ENCODE data around the gene YBEY.
"Not testable (repeated sequence)": the region's sequence is repeated elsewhere in the genome, so short reads cannot be mapped to it uniquely, and the experiment has no call there.

The YBEY gene

DNA sequence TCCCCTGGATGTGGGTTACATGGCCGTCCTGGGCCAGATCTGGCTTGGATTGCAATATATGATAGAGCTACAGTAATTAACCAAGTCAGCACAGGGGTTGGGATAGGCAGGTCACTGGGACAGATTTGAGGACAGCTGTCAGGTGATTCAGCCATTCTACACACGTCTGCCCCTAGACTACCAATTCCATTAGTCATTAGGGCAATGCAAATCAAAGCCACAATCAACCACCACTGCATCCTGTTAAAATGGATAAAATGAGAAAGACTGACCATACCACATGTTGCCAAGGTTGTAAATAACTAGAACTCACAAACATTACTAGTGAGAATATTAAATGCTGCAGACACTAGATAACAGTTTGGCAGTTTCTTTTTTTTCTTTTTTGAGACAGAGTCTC is 21.5 kb downstream of the YBEY start:
- DNase-seq, result no peak

DNA sequence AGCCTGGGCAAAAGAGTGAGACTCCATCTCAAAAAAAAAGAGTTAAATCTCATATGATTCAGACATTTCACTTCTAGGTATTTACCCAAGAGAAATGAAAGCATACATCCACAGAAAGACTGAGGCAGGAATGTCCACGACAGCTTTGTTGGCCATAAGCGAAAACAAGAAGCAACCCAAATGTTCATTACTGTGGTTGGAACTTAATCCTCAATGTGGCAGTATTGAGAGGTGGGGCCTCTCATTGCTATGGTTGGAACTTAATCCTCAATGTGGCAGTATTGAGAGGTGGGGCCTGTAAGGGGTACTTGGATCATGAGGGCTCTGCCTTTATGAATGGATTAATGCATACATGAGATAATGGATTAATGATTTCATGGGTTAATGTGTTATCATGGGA is 22.3 kb downstream of the YBEY start:
- no peak for DNase-seq

DNA sequence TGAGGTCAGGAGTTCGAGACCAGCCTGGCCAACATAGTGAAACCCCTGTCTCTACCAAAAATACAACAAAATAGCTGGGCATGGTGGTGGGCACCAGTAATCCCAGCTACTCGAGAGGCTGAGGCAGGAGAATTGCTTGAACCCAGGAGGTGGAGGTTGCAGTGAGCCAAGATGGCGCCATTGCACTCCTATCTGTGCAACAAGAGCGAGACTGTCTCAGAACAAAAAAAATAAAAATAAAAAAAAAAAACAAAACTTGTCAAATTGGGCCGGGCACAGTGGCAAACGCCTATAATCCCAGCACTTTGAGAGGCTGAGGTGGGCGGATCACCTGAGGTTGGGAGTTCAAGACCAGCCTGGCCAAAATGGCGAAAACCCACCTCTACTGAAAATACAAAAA is 24.1 kb downstream of the YBEY start:
- DNase-seq, result not testable (repeated sequence)

DNA sequence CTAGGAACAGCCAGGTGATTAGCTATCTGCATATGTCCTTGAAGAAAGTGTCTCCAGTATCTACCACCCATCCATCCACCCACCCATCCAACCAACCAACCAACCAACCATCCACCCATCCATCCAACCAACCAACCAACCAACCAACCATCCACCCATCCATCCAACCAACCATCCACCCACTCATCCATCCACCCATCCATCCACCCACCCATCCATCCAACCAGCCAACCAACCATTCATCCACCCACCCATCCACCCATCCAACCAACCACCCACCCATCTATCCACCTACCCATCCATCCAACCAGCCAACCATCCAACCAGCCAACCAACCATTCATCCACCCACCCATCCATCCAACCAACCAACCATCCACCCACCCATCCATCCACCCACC is 25.4 kb downstream of the YBEY start:
- no peak for DNase-seq

DNA sequence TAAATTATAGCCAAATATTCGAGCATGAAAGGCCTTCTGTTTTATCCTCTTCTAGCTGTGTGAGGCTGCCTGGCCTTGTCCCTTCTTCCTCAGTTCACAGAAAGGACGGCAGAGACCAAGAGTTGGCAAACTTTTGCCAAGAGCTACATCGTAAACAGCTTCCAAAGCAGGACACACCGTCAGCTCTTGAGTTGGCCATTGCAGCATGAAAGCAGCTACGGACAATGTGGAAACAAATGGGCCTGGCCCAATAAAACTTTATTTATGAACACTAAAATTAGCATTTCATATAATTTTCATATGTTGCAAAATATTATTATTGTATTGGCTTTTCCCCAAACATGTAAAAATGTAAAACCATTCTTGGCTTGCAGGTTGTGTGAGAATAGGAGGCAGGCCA is 26.8 kb downstream of the YBEY start:
- DNase-seq, result no peak

DNA sequence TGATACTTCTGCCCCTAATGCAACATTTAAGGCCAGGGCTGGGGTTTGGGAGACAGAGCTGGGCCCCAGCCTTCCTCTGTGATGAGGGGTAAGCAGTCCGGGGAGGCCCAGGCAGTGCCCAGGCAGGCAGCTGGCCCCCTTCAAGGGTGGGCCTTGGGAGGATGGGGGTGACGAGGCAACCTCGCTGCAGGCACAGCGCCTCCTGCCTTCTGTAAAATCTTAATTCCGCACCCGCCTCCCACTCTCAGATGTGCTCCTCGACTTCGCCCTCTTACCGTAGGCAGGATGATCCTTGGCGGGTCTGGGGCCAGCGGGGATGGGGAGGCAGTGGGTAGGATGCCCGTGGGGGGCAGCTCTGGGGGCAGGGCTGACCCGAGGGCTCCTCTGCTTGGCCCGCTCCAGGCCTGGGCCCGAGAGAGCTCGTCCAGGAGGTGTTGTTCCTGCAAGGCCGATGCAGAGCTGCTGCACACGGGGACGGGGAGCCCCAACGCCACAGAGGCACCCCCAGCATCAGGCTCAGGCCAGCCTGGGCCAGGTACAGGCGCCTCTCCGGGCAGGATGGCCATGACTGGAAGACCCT is 28.4 kb downstream of the YBEY start:
- DNase-seq, result no peak

DNA sequence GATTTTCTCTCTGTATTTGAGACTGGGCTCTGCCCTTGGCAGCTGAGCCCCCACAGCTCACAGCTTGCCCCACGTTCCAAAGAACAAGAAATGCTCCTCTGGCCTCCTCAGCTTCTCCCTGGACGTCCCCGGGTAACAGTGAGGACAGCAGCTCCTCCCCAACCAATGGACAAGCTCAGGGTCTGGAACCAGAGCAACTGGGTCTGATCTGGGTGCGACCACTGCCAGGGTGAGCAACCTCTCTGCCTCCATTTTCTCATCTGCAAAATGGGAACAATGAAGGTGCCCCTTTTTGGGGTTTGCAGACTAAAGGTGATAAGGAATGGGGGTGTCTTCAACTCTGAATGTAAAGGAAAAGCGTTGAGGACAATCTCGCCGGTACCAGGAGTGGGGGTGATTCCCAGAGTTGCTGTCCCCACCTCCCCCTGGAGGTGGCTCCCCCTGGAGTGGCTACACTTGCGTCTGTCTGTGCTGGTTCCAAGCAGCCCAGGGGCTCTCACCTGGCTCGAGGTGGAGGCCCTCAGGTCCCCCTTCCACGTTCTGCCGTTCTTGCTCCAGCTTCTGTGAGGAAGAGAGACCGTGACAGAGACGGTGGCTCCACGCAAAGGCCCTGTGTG is 30.7 kb downstream of the YBEY start:
- DNase-seq, result no peak

DNA sequence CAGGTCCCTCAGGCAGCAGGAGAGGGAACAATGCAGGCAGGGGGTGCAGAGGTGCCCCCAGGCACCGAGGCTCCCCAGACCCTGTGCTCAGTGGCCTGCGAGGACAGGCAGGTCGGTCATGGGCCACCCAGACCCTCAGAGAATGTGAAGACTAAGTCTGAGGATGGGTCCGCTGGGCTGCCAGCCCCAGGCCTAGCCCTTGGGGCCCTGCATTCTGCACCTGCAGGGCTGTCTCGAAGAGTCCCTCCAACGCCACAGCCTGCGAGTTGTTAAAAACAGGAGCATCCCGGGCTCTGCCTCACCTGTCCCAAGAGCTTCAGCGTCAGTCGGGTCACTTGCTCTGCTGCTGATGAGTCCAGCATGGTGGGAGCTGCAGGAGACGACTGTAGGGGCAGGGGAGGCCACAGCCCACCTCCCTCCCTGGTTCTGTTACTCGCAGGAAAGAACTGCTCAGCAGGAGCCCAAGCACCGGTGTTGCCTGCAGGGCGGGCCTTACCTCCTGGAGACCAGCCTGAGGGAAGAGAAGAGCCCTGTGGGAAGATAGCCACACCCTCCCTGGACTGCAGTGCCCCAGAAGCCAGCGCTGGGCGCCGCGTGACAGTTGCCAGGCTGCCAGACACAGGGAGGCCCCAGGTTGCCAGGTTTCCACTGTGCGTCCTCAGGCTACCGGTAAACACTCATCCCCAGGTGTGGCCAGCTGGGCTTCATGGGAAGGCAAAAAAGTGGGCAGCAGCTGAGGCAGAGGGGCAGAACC is 31.7 kb downstream of the YBEY start:
- no peak for DNase-seq

DNA sequence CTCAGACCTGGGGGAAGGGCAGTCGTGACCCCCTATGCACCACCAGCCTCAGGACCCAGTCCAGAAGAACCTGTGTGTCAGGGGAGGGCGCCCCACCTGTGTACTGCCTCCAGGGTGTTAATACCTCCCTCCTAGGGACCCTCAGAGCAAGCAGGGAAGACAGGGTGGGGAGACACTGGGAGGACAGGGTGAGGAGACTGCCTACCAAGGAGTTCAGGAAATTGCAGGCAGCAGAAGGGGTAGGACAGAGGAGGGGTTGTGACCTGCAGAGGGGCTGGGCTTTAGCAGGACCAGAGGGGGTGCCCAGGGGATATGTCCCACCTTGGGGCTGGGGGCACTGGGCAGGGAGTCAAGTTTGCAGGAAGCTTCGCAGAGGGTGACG is 32.3 kb downstream of the YBEY start:
- no peak for DNase-seq

DNA sequence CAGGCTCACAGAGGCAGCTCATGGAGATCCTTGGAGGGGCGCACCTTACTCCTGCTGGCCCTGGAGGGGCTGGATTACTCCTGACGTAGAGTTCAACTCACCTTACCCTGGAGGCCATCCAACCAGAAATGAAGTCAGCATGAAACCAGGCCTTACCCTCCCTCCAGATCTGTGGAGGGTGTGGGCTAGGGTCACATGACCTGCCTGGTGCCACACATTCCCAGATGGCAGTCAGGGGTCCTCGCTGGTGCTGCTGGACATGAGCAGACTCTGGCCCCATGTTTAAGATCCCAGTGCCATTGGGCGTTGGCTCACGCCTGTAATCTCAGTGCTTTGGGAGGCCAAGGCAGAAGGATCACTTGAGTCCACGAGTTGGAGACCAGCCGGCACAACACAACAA is 33.0 kb downstream of the YBEY start:
- DNase-seq, result no peak

DNA sequence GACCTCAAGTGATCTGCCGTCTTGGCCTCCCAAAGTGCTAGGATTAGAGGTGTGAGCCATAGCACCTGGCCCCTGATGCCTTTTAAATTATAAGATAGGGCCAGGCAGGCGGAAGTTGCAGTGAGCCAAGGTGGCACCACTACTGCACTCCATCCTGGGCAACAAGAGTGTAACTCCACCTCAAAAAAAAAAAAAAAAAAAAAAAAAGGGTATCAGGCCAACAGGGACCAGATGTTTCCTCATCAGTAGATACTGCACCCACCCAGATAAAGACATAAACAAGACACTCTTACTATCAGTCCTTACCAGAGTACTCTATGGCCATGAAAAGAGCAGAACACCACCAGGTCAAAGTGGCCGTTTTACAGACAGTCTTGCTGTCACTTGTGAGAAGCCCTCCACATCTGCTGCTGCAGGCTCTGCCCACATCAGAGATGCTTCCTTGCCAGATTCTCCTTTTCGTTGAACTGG is 34.2 kb downstream of the YBEY start:
- no peak for DNase-seq

DNA sequence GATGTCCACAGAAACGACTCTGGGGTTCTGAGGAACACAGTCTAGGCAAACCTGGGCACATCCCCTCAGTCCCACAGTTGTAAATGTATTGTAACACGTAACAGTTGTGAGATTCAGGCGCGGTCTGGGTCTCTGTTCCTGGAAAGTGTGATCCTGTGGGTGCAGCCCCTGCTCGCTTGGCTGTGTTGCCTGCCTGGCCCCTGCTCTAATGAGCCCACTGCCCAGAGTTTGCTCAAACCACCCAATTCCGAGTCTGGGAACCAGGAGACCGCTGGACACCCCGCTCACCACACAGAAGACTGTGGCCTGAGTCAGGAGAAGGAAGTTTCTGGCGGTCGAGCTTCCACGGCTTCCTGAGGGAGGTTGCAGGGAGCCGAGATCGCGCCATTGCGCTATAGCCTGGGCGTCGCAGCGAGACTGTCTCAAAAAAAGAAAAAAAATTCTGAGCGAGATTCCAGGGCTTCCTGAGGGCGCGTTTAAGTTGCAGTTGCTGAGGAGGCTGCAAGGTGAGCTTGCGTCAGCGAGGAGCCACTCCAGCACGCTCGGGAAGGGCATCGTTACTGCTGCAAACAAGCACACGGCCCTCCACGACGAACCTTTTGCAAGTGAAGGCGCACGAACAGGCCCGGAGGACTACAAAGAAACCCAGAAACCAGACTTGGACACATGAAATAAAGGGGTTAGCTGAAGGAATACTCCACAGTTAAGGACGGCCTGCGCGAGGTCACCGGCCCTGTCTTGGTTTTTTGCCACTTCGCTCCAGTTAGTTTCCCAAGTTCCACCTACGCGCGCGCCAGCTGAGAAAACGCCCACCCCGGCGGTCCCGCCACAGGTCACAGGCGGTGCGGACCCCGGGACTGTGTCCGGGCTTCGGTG is 36.4 kb downstream of the YBEY start:
- no peak for DNase-seq

DNA sequence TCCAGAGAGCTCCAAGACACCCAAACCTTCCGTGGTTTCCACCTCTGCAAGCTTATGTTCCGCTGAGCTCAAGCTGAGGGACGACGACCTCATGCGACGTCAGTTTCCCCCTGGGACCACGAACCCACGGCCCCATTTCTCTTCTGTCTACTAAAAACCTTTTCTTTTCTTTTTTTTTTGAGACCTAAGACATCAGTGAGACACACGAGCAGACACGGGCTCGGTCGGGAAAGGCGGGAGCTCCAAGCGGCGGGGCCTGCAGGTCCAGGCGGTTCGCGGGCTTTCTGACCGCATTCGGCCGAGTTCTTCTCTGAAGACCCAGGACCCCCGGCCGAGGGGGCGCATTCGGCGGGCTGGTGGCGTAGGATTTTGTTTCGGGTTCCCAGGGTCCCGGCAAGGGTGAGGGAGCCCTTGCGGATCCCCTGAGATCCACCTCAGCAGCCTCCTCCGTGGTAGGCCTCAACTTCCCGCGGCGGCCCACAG is 37.1 kb downstream of the YBEY start:
- no peak for DNase-seq

DNA sequence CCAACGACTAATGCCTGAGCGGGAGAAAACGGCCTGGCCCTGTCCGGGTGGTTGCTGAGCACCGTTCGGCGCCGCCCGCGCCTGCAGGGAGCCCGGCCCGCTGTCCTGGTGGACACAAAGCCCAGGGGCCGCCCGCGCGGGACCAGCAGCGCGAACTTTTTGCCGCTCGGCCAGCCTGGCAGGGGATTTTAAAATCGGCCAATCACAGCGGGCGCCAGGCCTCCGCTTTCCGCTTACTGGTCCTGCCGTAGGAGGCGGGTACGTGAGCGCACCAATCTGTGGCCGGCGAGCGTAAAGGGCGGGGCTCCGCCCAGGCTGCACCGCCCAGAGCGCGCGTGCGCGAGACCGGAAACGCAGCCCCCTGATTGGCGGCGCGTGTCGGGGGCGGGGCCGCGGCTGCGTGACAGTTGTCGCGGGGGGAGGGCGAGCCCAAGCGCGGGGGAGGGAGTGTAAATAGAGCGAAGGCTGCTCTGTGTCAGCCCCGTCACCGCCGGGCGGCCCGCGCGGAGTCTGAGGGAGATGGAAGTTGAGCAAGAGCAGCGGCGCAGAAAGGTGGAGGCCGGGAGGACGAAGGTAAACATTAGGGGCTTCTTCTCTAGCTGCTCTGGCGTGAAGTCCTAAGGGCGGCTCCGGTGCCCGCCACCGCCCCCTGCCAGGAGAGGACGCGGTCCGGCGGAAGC is 37.7 kb downstream of the YBEY start, which contains the start of the genes C21orf58 and PCNT:
Gene C21orf58 (minus strand): TSS at position 161 of the 680 bp plus-strand sequence. CDS start 1,132 bp downstream, outside the sequence.
Gene PCNT (plus strand): TSS at position 447 of the 680 bp plus-strand sequence. CDS start 73 bp downstream, at position 520.
- peak; percentile 91 to 97 (median 95) for DNase-seq

DNA sequence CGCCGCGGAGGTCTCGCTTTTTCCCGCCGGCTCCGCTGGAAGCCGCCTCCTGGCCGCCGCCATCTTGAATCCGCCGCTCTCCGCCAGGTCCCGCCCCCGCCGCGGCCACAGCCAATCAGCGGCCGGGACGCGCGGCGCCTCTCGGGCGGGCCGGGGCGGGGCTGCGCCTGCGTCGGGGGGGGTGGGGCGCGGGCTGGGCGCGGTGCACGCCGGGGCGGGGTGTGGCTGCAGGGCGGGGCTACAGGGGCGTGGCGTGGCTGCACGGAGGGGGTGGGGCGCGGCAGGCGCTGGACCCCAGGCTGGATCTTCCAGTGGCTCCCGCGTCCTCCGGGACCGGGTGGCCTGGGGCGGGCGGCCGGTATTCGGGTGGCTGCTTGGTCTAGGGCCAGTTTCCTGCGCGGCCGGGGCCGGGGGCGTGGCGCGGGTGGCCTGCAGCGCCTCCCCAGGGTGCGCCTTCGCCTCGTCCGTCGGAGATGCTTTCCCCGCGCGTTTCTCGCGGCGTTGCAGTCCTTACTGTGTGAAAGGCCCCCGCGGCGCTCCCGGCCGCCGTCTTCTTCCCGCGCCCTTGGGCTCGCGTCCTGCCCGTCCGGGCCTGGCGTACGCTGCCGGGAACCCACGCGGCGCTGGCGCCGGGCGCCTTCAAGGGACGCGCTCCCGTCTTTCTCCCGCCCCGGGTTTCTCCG is 38.4 kb downstream of the YBEY start:
- DNase-seq, result peak; percentile 78 to 92 (median 90)

DNA sequence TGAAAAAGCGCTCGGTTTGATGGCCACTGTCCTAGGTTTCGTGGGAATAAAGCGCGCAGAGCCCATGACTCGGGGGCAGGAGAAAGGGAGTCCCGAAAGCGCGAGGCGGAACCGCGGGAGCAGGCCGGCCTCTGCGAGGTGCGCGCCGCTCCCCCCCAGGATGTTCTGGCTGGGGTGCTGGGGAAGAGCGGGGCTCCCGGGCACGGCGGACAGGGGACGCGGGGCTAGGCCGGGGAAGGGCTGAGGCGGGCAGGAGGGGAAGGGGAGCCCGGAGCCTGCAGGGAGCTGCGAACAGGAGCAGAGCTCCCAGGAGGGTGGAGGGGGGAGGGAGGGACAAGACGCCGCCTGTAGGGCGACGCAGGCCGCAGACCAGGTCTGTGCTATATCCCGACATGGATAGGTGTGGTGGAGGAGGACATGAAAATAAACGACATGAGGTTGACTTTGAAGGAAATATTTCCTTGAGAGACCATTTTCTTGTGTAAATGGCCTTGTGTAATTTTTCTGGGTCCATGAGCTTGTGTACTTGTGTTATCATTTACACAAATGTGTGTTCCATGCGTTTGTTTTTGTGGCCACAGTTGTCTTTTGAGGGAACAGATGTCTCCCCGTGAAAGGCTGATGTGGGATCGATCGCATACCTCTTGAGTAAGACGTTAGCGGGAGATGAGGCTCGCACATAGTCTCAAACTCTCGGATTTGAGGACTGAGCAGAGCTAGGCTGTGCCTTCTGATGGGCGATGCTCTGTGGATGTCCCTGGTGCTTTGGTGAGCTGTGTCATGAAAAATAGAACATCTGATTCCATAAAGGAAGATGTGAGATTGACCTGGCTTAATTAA is 39.2 kb downstream of the YBEY start:
- peak in 3 of 4 experiments; percentile 7 to 34 (median 30) for DNase-seq

DNA sequence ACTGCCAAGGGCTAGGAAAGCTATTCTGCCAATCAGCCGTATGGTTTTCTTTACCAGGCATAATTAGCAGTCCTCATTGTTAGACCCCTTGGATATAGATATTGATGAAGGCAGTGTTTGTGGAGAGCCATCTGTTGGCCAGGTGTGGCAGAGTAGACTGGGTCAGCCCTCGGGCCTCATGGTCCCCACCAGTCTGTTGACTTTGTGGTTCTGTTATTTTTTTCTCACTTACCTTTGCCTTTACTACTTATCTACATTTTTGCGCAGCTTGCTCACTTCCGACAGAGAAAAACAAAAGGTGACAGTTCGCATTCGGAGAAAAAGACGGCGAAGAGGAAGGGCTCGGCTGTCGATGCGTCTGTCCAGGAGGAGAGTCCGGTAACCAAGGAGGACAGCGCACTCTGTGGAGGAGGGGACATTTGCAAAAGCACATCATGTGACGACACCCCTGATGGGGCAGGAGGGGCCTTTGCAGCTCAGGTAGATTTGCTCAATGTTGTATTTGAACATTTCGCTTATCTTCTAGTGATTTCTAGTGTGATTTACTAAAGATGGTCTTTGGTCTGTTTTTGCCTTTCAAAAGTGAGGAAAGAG is 40.1 kb downstream of the YBEY start:
- DNase-seq, result no peak

DNA sequence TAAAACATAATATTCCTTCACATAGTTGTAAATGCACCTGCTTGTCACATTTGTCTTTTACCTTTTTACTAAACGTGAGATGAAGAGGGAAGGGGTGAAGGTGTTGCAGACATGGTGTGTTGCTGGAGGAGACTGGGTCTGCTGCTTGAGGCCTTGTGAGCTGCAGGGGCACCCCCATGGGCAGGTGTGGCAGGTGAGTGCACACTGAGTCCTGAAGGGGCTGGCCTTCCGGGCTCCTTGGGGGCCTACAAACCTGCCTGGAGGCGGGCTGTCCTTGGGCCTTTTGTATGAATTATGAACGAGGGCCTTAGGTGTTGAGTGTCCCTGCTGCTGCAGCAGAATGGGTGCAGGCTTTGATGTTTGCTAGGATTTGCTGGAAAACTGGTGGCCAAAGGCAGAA is 41.6 kb downstream of the YBEY start:
- DNase-seq, result no peak

DNA sequence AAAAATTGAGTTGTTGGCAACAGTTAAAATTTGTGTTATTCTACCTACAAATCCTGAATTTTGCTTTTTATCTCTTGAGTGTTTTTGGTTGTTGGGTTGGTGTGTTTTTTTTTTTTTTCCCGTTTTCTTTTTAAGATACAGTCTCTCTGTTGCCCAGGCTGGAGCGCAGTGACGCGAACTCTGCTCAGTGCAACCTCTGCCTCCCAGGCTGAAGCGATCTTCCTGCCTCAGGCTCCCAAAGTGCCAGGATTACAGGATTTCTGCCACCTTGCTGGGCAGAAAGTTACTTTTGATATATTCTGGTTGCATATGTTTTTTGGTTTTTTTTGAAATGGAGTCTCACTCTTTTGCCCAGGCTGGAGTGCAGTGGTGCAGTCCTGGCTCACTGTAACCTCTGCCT is 42.0 kb downstream of the YBEY start:
- DNase-seq, result no peak

DNA sequence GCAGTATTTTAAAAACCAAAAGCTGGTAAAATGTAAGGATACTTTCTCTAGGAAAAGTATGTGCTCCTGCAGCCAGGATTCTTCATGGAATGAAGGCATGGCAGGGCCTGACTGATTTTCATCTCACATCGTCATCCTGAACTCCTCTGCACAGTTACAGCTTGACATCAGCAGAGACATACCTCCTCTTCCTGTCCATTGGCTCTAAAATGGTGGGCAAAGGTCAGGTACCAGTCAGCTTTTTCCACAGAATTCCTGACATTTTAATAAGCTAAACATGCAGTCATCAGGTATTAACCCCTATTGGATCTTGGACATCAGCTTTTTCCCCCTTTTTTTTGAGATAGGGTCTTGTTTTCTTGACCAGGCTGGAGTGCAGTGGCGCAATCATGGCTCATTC is 43.7 kb downstream of the YBEY start:
- no peak for DNase-seq

Measured in activated CD4-positive, CD25-positive, alpha-beta regulatory T cell (primary cell).